ENCODE data around the gene DCAF6.

Gene DCAF6

DNA sequence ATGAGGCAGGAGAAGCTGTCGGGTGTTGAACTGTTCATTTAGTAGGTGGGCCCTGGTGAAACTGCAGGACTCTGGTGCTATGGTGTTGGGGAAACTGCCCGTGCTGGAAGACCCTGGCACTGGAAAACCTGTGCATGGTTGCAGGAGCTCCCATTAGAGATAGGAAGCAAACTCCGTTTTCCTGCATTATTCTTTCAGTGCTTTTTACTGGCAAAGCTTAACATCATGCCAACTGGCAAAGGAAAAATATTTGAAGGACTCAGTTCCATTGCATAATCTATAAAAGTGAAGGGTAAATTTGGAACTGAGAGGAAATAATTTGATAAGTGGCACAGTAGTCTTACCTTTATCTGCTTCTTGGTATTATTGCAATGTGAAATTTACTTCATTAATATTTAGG lies 32.1 kb downstream of the DCAF6 start:
- no peak for DNase-seq

DNA sequence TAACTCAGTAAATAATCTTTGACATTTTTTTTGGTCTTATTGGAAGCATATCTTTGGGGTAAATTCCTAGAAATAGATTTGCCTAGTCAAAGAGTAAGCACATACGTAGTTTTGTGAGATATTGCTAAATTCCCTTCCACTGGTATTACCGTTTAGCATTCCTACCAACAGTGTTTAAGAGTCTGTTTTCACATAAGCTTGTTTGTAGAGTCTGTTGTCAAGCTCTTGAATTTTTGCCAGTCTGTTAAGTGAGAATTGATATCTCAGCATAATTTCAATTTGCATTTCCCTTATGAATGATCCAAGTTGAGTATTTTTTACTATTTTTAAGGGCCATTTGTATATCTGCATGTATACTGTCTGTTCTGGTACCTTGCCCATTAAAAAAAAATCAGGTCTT lies 37.3 kb downstream of the DCAF6 start:
- DNase-seq = no peak

DNA sequence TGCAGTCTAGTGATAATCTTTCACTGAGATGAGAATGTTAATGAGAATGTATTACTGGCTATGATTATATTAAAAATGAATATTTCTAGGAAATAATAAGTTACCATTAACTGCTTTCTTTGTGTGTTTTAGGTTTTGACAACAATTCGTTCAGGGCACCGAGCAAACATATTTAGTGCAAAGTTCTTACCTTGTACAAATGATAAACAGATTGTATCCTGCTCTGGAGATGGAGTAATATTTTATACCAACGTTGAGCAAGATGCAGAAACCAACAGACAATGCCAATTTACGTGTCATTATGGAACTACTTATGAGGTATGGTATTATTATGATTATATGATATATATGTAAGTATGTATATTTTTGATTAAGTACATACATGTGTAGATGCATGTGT lies 38.2 kb downstream of the DCAF6 start:
- DNase-seq = no peak

DNA sequence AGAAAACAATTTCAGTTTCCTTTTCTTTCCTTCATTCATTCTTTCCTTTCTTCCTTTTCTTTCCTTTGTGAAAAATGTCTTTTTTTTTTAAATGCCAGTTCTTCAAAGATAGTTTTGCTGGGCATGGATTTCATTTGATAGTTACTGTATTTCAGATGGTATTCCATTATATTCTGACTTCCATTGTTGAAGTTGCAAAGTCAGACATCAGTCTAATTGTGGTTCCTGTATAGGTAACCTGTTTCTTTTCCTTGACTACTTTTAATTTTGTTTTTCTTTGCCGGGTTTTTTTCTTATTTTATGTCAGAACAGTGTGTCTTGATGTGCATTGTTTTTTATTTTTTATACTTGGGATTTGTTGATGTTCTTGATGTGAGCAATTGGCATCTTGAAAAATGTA lies 40.8 kb downstream of the DCAF6 start:
- DNase-seq = no peak

DNA sequence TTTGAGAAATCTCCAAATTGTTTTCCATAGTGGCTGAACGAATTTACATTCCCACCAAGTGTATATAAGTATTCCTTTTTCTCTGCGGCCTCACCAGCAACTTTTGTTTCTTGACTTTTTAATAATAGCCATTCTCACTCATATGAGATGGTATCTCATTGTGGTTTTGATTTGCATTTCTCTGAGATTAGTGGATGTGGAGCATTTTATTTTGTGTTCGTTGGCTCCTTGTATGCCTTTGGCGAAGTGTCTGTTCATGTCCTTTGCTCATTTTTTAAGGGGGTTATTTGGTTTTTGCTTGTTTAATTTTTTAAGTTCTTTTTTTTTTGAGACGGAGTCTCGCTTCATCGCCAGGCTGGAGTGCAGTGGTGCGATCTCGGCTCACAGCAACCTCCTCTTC lies 45.5 kb downstream of the DCAF6 start:
- DNase-seq = no peak

DNA sequence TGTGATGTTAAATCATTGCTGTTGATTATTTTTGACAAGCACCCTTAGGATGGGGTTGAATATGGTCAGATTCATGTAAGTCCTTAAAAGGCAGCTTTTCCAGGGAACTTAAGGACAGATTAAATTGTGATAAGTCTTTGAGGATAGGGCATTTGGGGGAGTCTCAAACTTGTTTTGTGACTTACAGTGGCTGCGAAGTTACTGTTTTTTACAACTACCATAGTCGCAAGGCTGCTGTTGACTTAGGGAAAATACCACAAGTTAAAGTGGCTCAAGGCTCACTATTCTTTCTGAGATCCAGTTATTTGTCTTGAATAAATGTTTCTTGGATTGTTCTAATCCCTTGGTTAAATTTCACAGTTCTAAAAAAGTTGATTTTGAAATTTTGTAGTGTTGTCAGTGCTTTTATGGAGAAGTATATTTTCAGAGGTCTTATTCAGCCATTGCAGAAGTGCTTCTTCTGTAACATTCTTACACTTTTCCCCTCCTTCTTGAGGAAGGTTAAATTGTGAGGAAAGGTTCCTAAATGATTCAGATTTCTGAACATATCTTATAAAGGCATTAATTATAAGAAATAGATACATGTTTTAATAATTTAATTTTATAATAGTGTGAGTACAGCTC lies 47.4 kb downstream of the DCAF6 start:
- no peak for DNase-seq

DNA sequence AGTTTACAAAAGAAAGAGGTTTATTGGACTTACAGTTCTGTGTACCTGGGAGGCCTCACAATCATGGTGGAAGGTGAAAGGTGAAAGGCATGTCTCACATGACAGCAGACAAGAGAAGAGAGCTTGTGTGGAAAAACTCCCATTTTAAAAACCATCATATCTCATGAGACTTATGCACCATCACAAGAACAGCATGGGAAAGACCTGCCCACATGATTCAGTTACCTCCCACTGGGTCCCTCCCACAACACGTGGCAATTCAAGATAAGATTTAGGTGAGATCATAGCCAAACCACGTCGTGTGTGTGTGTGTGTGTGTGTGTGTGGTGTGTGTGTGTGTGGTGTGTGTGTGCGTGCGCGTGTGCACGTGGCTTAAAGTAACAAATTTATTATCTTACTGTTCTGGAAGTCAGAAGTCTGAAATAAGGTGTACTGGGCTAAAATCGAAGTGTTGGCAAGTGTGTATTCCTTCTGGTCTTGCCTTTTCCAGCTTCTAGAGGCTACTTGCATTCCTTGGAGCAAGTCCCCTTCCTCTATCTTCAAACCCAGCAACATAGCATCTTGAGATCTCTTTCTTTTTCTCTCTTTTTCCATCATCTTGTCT lies 48.5 kb downstream of the DCAF6 start:
- DNase-seq = no peak

DNA sequence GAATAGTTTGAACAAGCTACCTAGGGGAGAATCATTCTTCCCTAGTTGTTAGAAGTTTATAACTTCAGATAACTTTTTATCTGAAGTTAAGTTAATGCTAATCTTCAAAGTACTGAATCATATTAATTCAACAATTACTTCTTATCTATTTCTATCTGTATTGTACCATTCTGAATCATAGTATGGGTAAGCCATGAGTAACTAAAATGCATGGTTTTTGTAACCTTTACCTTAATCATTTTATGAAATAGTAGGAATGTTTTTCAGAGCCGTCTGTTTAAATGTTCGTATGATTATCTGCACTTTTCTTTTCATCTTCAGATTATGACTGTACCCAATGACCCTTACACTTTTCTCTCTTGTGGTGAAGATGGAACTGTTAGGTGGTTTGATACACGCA lies 50.7 kb downstream of the DCAF6 start:
- no peak for DNase-seq

DNA sequence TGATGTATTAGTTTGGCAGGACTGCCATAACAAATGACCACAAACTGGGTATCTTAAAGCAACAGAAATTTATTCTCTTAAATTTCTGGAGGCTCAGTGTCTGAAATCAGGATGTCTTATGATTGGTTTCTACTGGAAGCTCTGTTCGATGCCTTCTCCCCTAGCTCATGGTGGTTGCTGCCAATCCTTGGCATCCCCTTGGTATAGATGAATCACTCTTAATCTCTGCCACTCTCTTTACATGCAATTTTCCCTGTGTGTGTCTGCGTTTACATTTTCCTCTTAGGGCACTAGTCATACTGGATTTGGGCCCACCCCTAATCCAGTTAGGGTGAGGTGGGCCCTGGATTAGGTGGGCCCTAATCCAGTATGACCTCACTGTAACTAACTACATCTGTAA lies 55.1 kb downstream of the DCAF6 start:
- no peak for DNase-seq

DNA sequence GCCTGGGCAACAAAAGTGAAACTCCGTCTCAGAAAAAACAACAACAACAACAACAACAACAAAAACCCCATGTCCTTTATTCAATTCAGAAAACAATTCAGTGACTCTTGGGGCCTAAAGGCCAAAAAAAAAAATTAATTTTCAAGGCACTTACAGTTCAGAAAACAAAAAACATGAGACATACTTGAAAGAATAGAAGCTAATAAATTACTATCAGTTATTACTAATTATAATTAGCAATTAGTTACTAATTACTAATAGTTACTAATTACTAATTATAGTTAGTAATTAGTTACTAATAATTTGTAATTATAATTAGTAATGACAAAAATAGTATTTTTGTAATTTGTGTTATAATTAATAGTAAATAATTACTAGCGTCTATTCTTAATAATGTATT lies 57.2 kb downstream of the DCAF6 start:
- no peak for DNase-seq

DNA sequence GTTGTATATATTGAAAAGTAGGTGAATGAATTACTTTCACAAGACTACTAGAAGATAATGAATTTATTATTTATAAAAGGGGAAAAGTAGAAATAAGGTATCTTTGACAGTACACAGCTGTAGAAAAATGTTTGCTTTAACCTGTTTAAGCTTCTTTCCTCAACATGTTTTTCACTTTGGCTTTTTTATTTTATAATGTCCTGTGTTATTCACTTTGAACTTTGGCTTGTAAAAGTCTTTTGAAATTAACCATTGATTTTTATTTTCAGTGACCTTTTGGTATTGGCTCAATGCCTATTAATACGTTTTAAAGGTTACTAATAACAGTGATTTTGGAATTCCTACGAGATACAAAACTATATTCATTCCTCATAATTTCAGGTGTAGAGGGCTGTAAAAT lies 58.1 kb downstream of the DCAF6 start:
- no peak for DNase-seq

DNA sequence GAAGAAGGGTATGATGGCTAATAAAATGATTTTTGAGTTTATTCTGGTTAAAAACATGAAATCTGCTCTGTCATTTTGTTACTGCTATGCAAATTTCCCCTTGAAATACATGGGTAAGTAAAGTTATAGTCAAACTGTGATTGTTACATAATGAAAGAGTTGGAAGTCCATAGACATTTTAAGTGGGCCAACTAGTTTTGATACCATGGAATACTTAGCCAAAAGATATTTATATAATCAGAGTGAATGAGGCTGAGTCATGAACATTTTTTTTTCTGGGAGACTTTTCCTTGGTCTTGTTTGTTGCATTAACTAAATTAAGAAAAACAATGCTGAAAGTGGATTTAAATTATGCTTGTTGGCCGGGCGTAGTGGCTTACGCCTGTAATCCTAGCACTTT lies 58.6 kb downstream of the DCAF6 start:
- no peak for DNase-seq

DNA sequence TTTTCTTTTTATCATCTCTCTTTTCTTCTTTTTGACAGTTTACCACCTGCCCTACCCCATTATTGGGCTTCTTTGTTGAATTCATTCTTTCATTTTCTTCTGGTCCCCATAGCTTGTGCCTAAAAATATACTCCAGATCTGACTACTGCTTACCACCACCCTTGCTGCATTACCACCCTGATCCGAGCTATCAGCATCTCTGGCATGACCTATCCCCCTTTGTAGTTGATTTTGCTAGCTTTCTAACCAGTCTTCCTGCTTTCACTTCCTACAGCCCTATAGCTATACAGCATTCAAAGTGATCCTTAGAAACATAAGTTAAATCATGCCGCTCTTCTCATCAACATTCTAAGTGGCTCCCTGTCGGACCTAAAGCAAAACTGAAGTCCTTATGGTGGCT lies 59.8 kb downstream of the DCAF6 start:
- no peak for DNase-seq

DNA sequence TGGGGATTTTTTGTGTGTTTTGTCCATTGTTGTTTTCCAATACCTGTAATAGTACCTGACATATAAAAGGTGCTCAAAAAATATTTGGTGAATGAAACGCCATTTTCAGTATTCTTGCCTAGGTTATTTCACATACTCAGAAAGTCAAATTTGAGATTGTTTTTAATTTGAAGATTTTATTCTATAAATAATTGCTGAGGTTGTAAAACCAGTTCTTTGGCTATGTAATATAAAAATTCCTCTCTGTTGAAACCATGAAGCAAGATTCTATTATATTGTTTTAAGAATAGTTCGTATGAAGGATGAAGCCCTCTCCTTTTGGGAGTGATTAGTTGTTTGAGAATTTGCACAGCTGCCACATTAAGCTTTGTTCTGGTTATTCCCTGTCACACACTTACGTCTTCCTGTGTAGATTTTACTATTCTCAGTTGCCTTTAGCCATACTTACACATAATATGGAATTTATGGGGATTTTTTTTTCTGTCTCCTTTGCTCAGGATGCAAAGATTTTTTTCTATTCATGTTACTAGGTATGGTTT lies 60.6 kb downstream of the DCAF6 start:
- DNase-seq = no peak

DNA sequence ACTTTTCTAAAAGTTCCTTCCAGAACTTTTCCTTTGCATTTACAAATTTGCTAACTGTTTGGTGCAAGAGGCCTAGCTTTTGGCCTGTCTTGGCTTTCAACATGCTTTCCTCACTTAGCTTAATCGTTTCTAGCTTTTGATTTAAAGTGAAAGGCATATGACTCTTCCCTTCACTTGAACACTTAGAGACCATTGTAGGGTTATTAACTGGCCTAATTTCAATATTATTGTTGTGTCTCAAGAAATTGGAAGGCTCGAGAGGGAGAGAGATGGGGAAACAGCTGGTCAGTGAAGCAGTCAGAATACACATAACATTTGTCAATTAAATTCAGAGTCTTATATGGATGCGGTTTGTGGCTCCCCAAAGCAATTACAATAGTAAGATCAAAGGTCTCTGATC lies 63.4 kb downstream of the DCAF6 start:
- no peak for DNase-seq

DNA sequence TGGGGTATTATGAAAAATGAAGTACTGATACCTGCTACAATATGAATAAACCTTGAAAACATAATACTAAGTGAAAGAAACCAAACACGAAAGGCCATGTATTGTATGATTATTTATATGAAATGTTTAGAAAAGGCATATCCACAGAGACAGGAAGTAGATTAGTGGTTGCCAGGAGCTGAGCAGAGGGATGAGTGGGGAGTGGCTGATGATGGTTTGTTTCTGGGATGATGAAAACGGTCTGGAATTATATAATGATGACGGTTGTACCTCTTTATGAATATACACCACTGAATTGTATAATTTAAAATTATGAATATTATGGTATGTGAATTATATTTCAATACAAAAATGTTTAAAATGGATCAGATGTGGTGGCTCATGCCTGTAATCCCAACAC lies 64.2 kb downstream of the DCAF6 start:
- no peak for DNase-seq

DNA sequence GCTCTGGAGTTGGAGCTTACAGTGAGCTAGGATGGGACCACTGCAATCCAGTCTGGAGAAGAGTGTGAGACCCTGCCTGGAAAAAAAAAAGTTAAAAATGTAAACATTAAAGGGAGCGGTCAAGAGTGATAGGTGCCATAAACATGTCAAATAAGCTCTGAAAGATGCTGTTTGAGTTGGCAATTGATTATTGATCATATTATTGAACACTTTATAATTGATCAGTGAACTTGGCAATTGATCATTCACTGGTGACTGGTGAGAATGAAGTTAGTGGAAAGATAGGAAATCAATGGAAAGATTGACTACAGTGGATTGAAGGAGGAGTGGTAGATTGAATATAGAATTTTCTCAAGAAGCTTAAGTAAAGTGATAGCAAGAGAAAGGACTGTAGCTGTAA lies 64.7 kb downstream of the DCAF6 start:
- DNase-seq = no peak

DNA sequence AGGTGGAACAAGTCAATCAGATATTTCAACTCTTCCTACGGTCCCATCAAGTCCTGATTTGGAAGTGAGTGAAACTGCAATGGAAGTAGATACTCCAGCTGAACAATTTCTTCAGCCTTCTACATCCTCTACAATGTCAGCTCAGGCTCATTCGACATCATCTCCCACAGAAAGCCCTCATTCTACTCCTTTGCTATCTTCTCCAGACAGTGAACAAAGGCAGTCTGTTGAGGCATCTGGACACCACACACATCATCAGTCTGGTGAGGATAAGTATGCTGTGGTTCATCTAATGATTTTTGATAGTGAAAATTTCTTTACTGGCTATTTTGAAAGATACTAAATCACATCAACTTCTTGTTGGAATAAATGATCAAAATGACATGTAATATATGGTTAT lies 68.0 kb downstream of the DCAF6 start:
- DNase-seq = no peak

DNA sequence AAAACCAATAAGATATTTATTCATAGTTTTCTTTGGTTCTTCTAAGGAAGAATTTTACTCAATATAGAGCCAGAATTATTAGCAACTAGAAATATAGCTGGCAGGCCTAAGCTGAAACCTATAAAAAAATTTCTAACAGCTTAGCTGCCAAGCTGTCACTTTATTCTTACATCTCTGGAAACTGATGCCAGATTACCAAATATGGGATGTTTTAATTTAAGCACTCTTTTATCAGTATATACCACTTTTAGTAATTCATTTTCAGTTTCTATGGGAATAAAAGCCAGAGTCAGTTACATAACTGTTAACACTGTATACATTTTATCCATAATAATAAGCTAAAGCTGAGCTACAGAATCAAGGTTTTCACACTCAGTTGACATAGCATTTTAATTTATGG lies 69.0 kb downstream of the DCAF6 start:
- no peak for DNase-seq

DNA sequence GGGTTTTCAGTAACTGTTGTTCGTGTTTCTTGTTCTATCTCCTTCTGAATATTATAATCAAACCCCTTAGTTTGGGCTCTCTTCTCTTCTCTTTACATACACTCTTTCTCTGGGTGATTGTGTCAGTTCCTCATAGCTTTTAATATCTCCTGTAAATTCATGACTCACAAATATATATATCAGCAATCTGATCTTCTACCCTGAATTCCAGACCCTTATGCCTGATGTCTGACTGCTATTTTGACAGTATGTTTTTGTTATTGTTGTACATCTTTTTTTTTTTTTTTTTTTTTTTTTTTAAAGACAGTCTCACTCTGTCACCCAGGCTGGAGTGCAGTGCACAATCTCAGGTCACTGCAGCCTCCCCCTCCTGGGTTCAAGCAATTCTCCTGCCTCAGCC lies 71.2 kb downstream of the DCAF6 start:
- no peak for DNase-seq

DNA sequence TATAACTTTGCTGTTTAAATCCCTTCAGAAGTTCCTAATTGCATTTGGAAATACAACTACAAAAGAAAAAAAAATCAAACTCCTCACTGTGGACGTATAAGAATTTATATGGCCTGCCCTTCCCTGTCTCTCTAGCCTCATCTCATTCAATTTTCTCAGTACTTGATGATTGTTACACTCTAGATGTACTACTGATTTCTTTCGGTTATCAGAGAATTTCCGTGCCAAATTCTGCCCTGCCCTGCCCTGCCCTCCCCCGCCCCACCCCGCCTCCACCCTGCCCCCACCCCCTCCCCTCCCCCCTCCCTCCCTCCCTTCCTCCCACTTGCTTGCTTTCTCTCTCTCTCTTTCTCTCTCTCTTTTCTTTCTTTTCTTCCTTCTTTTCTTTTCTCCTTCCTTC lies 72.1 kb downstream of the DCAF6 start:
- no peak for DNase-seq

DNA sequence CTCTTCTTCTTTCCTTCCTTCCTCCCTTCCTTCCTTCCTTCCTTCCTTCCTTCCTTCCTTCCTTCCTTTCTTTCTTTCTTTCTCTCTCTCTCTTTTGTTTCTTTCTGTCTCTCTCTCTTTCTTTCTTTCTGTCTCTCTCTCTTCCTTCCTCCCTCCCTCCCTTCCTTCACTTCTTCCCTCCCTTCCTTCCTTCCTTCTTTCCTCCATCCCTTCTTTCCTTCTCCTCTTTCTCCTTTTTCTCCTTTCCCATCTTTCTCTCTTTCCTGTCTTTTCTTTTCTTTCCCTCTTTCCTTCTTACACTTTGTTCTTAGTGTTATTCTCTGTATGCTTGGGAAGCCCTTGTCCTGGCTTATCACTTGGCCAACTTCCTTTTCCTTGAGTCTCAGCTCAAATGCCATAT lies 72.8 kb downstream of the DCAF6 start:
- no peak for DNase-seq

DNA sequence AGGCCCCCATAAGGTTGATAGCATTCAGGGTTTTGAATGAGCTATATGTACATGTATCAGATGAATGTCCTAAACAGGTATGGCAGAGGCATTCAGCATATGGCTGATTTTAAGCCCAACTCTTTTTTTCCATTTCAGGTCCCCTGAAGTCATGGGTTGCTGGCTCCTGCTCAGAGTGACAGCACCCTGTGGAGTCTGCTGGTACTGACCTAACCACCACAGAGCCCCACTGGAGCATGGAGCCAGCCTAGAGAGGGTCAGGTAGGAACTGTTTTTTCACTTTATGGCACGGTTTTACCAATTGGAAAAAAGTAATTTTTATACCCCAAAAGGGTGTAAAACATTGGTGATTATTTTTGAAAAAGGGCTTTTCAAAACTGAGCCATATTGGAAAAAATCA lies 82.9 kb downstream of the DCAF6 start:
- no peak for DNase-seq

DNA sequence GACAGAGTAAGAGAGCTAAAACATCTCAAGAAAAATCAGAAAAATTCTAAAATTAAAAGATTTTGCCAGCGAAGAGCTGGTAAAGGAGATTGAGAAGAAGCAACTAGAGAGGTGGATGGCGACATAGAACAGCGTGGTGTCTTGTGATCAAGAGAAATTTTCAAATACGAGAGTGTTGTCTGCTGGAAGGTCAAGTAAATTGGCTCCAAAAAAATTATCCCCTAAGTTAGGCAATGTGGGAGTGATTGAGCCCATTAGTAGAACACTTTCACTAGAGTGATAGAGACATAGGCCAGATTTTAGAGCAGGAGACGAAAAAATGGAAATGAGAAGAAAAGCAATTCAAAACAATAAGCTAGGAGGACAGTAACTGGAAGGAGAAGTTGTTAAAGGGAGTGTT lies 94.7 kb downstream of the DCAF6 start:
- DNase-seq = no peak

DNA sequence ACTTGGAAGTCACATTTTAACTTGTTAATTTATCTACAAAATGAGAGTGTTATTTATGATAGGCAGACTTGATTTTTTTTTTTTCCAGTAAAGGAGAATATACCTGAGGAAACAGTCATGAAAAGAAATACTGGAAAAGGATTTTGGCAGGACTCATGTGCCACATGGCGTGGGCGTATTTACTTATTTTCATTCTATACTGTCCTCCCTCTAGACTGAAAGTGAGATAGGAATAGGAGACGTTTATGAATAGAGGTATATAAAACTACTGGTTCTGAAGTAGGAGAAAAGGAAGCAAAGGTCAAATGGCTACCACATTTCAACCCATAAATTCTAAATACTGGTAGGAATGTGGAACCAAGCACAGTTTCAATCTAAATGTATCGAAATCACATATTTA lies 95.1 kb downstream of the DCAF6 start:
- DNase-seq = no peak

All from DMS79 treated with DMSO at 0.1 percent for 48 hours (cell line).